ENCODE data around the gene CCNY.

Gene CCNY

DNA sequence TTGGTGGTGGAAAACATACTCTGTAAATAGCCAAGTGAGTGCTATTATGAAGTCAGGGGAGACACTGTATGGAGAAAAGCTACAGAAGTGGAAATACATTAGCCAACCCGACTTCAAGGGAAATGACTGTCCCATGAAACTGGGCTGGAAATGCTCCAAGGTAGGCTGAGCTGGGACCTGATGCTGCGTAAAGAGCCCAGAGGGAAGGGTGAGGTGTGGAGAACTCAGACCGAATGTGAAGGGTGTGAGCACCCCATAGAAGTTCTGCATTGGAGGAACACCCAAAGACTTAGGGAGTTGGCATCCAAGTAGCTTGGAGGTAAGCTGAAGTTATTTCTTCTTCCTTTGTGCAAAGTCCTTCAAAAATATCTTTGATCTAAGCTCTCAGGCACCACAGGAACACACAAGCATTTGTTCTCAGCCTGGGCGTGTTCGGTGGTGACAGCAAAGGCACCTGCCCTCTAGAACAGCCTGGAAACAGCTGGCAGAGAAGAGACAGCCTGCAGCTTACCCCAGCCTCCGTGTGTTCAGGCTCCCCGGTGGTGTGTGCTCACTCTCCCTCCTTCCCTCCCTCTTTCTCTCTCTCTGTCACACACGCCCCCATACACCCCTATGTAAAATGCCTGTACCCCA is 249.7 kb downstream of the CCNY start:
- Histone ChIP-seq H3K4me3 (ENCODE audit: insufficient read depth, low read depth, low read length) (no peak overlapping the region), H3K27me3 (ENCODE audit: control insufficient read depth, insufficient read depth, low read length, poor library complexity, severe bottlenecking) (no peaks in the 10 kb centered on the region), H3K36me3 (ENCODE audit: control insufficient read depth, insufficient read depth, low read length) (no peaks in the 10 kb centered on the region), H3K4me1 (ENCODE audit: control insufficient read depth, insufficient read depth, low read length) (no peaks in the 10 kb centered on the region), H3K9me3 (ENCODE audit: control insufficient read depth, low read length) (no peaks in the 10 kb centered on the region), H3K27ac (ENCODE audit: insufficient read depth, low read depth, low read length, poor library complexity, severe bottlenecking) (no peak overlapping the region)
- WGBS, 2 experiments, result 85 to 92% methylated on average over 8 of the region's 8 CpGs

DNA sequence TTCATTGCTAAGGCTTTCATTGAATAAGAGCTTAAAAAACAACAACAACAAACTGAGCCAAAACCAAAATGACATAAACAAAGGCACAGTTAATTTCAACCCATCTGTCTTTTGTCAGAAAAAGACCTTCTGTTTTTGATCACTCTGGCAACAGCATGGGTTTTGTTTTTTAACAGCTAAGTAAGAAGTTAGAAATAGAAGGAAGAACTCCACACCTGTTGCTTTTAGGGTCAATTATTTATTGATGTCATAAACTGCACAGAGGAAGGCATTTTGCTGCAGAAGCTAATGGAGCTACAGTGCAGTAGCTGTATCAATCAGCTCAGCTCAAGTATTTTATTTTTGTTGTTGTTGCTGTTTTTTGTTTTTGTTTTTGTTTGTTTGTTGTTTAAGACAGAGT is 252.5 kb downstream of the CCNY start:
- no peaks in the 10 kb centered on the region for H3K9me3 ChIP-seq (ENCODE audit: control insufficient read depth, low read length)
- H3K27ac ChIP-seq (ENCODE audit: insufficient read depth, low read depth, low read length, poor library complexity, severe bottlenecking), result no peak overlapping the region
- H3K36me3 ChIP-seq (ENCODE audit: control insufficient read depth, insufficient read depth, low read length), result no peaks in the 10 kb centered on the region
- H3K4me3 ChIP-seq (ENCODE audit: insufficient read depth, low read depth, low read length), result no peak overlapping the region
- no peaks in the 10 kb centered on the region for H3K4me1 ChIP-seq (ENCODE audit: control insufficient read depth, insufficient read depth, low read length)
- H3K27me3 ChIP-seq (ENCODE audit: control insufficient read depth, insufficient read depth, low read length, poor library complexity, severe bottlenecking), result no peaks in the 10 kb centered on the region

DNA sequence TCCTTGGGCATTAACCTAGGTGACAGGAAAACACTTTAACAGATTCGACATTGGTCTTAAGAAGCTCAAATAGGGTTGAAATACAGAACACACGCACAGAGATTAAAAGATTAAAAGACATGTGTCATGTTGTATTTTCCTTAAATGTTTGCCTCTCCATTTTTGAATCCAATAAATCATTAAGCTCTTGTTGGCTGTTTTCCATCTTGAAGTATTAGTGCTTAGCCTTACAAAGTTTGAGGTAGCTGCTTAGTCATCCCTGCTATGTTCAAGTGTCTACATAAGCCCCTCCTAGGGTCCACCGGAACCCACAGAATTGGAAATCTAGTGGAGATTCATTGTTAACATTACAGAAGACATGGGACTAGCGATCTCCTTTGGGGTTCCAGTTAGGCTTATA is 256.1 kb downstream of the CCNY start:
- no peaks in the 10 kb centered on the region for H3K27me3 ChIP-seq (ENCODE audit: control insufficient read depth, insufficient read depth, low read length, poor library complexity, severe bottlenecking)
- WGBS, 2 experiments, result 95 to 99% methylated on average over 4 of the region's 4 CpGs
- no peaks in the 10 kb centered on the region for H3K36me3 ChIP-seq (ENCODE audit: control insufficient read depth, insufficient read depth, low read length)
- H3K27ac ChIP-seq (ENCODE audit: insufficient read depth, low read depth, low read length, poor library complexity, severe bottlenecking), result no peak overlapping the region
- H3K4me1 ChIP-seq (ENCODE audit: control insufficient read depth, insufficient read depth, low read length), result no peaks in the 10 kb centered on the region
- H3K4me3 ChIP-seq (ENCODE audit: insufficient read depth, low read depth, low read length), result no peak overlapping the region
- H3K9me3 ChIP-seq (ENCODE audit: control insufficient read depth, low read length), result no peaks in the 10 kb centered on the region

DNA sequence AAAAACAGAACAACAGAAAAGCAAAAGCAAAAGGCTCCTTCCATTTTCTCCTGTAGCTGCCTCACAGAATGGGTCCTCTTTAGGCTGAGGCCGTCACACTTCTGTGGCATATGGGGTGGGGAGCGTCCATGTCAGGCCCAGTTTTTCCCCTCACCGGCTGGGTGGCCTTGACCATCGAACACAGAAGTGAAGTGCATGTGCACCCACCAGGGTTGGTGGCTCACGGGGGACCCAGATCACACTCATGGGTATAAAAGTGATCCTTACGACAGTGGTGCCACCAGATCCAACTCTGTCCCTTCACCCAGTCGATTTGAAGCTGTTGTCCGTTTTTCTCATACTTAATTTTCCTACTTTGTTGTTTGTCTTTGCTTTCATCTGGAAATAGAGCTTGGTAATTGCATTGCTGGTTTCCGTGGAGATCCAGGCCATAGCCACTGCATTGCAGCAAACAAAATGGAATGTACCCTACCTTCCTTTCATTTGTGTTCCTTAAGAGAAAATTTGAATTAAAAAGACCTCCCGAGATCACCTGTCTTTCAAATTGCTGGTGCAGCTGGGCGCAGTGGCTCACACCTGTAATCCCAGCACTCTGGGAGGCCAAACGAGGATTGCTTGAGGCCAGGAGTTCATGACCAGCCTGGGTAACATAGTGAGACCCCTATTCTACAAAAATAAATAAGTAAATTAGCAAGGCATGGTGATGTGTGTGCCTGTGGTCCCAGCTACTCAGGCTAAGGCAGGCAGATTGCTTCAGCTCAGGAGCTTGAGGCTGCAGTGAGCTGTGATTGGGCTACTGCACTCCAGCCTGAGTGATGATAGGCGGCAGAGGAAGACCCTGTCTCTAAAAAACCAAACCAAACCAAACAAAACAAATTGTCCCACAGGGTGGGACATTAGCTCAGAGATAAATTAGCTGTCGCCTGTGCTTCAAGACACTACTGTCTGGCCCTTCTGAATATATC is 258.1 kb downstream of the CCNY start:
- WGBS, 2 experiments, result 50 to 55% methylated on average over 14 of the region's 14 CpGs
- H3K9me3 ChIP-seq (ENCODE audit: control insufficient read depth, low read length), result no peaks in the 10 kb centered on the region
- no peaks in the 10 kb centered on the region for H3K36me3 ChIP-seq (ENCODE audit: control insufficient read depth, insufficient read depth, low read length)
- no peaks in the 10 kb centered on the region for H3K4me1 ChIP-seq (ENCODE audit: control insufficient read depth, insufficient read depth, low read length)
- H3K27ac ChIP-seq (ENCODE audit: insufficient read depth, low read depth, low read length, poor library complexity, severe bottlenecking), result no peak overlapping the region
- no peaks in the 10 kb centered on the region for H3K27me3 ChIP-seq (ENCODE audit: control insufficient read depth, insufficient read depth, low read length, poor library complexity, severe bottlenecking)
- H3K4me3 ChIP-seq (ENCODE audit: insufficient read depth, low read depth, low read length), result no peak overlapping the region

DNA sequence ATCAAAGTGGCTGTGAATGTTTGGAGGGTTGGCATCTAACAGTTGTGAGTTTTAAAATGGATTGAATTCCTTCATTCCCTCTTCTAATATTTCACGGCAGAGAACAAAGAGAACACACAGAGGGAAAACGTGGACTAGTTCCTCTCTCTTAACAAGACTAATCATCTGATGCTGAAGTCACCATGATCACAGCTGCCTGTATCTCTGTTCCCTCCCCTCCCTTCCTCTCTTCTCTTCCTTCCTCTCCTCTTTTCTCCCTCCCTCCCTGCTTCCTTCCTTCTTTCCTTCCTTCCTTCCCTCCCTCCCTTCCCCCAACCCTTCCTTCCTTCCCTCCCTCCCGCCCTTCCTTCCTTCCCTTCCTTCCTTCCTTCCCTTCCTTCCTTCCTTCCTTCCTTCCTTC is 258.8 kb downstream of the CCNY start:
- no peak overlapping the region for H3K4me3 ChIP-seq (ENCODE audit: insufficient read depth, low read depth, low read length)
- no peak overlapping the region for H3K27ac ChIP-seq (ENCODE audit: insufficient read depth, low read depth, low read length, poor library complexity, severe bottlenecking)
- H3K27me3 ChIP-seq (ENCODE audit: control insufficient read depth, insufficient read depth, low read length, poor library complexity, severe bottlenecking), result no peaks in the 10 kb centered on the region
- H3K9me3 ChIP-seq (ENCODE audit: control insufficient read depth, low read length), result no peaks in the 10 kb centered on the region
- no peaks in the 10 kb centered on the region for H3K4me1 ChIP-seq (ENCODE audit: control insufficient read depth, insufficient read depth, low read length)
- 52 to 54% methylated on average over 2 of the region's 3 CpGs for WGBS, 2 experiments
- no peaks in the 10 kb centered on the region for H3K36me3 ChIP-seq (ENCODE audit: control insufficient read depth, insufficient read depth, low read length)

DNA sequence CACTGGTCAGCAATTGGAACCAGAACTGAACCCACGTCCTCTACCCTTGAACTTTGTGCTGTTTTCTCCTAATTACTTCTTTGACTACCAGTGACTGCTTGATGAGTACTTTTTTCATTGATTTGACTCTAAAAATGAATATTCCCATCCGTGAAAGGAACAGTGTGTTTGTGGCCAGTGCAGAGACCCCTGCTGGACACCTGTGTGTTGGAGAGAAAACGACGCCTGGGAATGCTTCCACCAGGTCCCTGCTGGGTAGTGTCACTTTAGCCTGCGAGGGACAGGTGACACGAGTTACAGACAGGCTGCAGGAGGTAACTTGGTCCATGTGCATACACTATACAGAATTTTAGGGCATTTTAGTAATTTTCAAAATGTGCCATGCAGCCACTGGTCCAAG is 262.1 kb downstream of the CCNY start:
- Histone ChIP-seq H3K27ac (ENCODE audit: insufficient read depth, low read depth, low read length, poor library complexity, severe bottlenecking) (no peak overlapping the region), H3K9me3 (ENCODE audit: control insufficient read depth, low read length) (no peaks in the 10 kb centered on the region), H3K36me3 (ENCODE audit: control insufficient read depth, insufficient read depth, low read length) (no peaks in the 10 kb centered on the region), H3K4me3 (ENCODE audit: insufficient read depth, low read depth, low read length) (no peak overlapping the region), H3K4me1 (ENCODE audit: control insufficient read depth, insufficient read depth, low read length) (no peaks in the 10 kb centered on the region), H3K27me3 (ENCODE audit: control insufficient read depth, insufficient read depth, low read length, poor library complexity, severe bottlenecking) (no peaks in the 10 kb centered on the region)
- WGBS, 2 experiments, result 64 to 73% methylated on average over 6 of the region's 6 CpGs

DNA sequence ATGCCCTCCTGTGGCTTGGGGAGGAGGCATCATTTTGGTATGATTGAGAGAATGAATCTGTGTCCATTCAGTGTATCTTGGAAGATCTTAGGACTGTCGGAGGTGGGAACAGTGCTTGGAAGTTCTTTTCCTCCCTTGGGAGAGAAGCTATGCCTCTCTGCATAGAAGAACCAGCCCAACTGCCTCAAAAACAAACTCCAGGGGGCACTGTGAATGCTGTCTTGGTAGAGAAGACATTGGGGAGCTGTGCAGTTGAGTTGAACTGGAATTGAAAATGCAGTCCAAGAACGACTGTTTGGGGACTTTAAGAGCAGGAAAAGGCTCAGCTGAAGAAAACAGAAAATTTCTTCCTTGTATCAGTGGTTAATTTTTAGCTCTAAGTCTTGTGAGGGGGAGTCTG is 263.9 kb downstream of the CCNY start:
- no peaks in the 10 kb centered on the region for H3K27me3 ChIP-seq (ENCODE audit: control insufficient read depth, insufficient read depth, low read length, poor library complexity, severe bottlenecking)
- 82 to 87% methylated on average over 2 of the region's 2 CpGs for WGBS, 2 experiments
- no peaks in the 10 kb centered on the region for H3K9me3 ChIP-seq (ENCODE audit: control insufficient read depth, low read length)
- H3K4me3 ChIP-seq (ENCODE audit: insufficient read depth, low read depth, low read length), result no peak overlapping the region
- H3K27ac ChIP-seq (ENCODE audit: insufficient read depth, low read depth, low read length, poor library complexity, severe bottlenecking), result no peak overlapping the region
- H3K4me1 ChIP-seq (ENCODE audit: control insufficient read depth, insufficient read depth, low read length), result peaks cover 2% of the 10 kb centered on the region
- H3K36me3 ChIP-seq (ENCODE audit: control insufficient read depth, insufficient read depth, low read length), result no peaks in the 10 kb centered on the region

DNA sequence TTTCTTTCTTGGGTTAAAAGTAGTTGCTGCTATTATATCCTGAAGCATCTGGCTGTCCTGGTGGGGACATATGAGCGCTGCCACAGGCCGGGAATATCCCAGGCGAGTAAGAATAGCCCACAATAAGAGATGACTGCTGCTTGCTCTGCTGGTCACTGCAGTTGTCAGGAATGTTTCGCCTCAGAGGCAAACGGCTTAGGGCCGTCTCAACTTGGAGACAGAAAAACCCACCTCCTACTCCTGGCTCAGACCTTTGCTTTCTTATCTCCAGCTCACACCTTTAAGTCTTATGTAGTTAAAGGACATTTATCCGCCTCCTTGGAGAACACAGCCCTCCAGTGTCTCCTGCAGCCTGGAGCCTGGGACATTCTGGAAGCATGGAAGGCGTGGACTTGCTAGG is 268.9 kb downstream of the CCNY start, which contains the start of gene GJD4:
GJD4 (plus strand) TSS at position 151 of the 400 bp plus-strand sequence; CDS start at position 378, 227 bp downstream.
- 75 to 85% methylated on average over 8 of the region's 8 CpGs for WGBS, 2 experiments
- peaks cover 19% of the 10 kb centered on the region for H3K27me3 ChIP-seq (ENCODE audit: control insufficient read depth, insufficient read depth, low read length, poor library complexity, severe bottlenecking)
- no peak within 1 kb of the TSS for H3K27ac ChIP-seq (ENCODE audit: insufficient read depth, low read depth, low read length, poor library complexity, severe bottlenecking)
- H3K36me3 ChIP-seq (ENCODE audit: control insufficient read depth, insufficient read depth, low read length), result no peaks in the 10 kb centered on the region
- peaks cover 7% of the 10 kb centered on the region for H3K4me1 ChIP-seq (ENCODE audit: control insufficient read depth, insufficient read depth, low read length)
- H3K4me3 ChIP-seq (ENCODE audit: insufficient read depth, low read depth, low read length), result no peak within 1 kb of the TSS
- H3K9me3 ChIP-seq (ENCODE audit: control insufficient read depth, low read length), result no peaks in the 10 kb centered on the region

DNA sequence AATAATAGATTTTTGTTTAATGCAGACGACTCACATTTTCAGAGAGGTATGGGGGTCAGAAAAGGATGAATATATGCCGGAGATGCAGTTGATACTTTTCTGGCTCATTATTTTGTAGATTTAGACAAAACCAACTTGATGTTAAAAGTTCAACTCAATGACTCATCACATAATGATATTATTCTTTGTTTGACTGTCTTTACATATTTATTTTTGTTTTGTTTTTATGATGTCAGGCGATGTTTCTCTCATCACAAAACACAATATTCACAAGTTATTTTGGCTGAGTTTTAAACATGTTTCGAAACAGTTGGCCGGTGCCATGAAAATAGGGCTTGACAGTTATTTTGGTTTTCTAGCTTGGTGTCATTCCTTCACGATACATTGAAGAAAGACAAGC is 270.1 kb downstream of the CCNY start:
- Histone ChIP-seq H3K9me3 (ENCODE audit: control insufficient read depth, low read length) (no peaks in the 10 kb centered on the region), H3K27me3 (ENCODE audit: control insufficient read depth, insufficient read depth, low read length, poor library complexity, severe bottlenecking) (peaks cover 19% of the 10 kb centered on the region), H3K36me3 (ENCODE audit: control insufficient read depth, insufficient read depth, low read length) (no peaks in the 10 kb centered on the region), H3K27ac (ENCODE audit: insufficient read depth, low read depth, low read length, poor library complexity, severe bottlenecking) (no peak overlapping the region), H3K4me1 (ENCODE audit: control insufficient read depth, insufficient read depth, low read length) (peaks cover 7% of the 10 kb centered on the region), H3K4me3 (ENCODE audit: insufficient read depth, low read depth, low read length) (no peak overlapping the region)
- 94 to 96% methylated on average over 3 to 6 of the region's 6 CpGs for WGBS, 2 experiments

DNA sequence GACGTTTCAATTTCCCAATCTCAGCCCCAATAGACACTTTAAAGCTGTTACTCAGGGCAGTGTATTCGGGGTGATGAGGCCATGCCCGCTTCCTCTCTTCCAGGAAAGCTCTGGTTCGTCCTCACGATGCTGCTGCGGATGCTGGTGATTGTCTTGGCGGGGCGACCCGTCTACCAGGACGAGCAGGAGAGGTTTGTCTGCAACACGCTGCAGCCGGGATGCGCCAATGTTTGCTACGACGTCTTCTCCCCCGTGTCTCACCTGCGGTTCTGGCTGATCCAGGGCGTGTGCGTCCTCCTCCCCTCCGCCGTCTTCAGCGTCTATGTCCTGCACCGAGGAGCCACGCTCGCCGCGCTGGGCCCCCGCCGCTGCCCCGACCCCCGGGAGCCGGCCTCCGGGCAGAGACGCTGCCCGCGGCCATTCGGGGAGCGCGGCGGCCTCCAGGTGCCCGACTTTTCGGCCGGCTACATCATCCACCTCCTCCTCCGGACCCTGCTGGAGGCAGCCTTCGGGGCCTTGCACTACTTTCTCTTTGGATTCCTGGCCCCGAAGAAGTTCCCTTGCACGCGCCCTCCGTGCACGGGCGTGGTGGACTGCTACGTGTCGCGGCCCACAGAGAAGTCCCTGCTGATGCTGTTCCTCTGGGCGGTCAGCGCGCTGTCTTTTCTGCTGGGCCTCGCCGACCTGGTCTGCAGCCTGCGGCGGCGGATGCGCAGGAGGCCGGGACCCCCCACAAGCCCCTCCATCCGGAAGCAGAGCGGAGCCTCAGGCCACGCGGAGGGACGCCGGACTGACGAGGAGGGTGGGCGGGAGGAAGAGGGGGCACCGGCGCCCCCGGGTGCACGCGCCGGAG is 271.4 kb downstream of the CCNY start:
- WGBS, 2 experiments, result 53 to 57% methylated on average over 78 of the region's 78 CpGs
- Histone ChIP-seq H3K27ac (ENCODE audit: insufficient read depth, low read depth, low read length, poor library complexity, severe bottlenecking) (no peak overlapping the region), H3K9me3 (ENCODE audit: control insufficient read depth, low read length) (no peaks in the 10 kb centered on the region), H3K4me1 (ENCODE audit: control insufficient read depth, insufficient read depth, low read length) (peaks cover 11% of the 10 kb centered on the region), H3K4me3 (ENCODE audit: insufficient read depth, low read depth, low read length) (no peak overlapping the region), H3K36me3 (ENCODE audit: control insufficient read depth, insufficient read depth, low read length) (no peaks in the 10 kb centered on the region), H3K27me3 (ENCODE audit: control insufficient read depth, insufficient read depth, low read length, poor library complexity, severe bottlenecking) (peaks cover 19% of the 10 kb centered on the region)
